Measurements from ENCODE around the gene ELP2. TPM values are rescaled to one million over a fixed set of nuclear protein-coding genes. Genes with fewer than 3 reads are reported as not detected.
"Not testable (repeated sequence)": the region's sequence is repeated elsewhere in the genome, so short reads cannot be mapped to it uniquely, and the experiment has no call there.

The ELP2 gene
- total RNA-seq, 1 experiment from 2014 or later: 47.3 TPM

- no peaks in the 10 kb centered on the region for H4K20me1 ChIP-seq (ENCODE audit: low read length)
- POLR2A ChIA-PET (ENCODE audit: unreplicated experiment): no interaction called here
- CTCF ChIA-PET: no interaction called here
Measured at GRCh38 chr18:36114738-36115137, 15.0 kb upstream of the ELP2 start.

GRCh38 chr18:36116771-36117170 is 12.9 kb upstream of the ELP2 start:
- H3K27ac ChIP-seq (ENCODE audit: low read length); CTCF ChIA-PET; H3K9me2 ChIP-seq (replicated peaks; ENCODE audit: low read length); H2AFZ ChIP-seq (ENCODE audit: low read length); H3K4me2 ChIP-seq (ENCODE audit: low read length); H3K4me3 ChIP-seq (ENCODE audit: low read length); H3K27me3 ChIP-seq (ENCODE audit: low read length); ATAC-seq; H3K9ac ChIP-seq (ENCODE audit: low read length); DNase-seq; H3K36me3 ChIP-seq (ENCODE audit: low read depth, low read length); H3K4me1 ChIP-seq (ENCODE audit: insufficient read depth, low read length); H3K9me3 ChIP-seq (ENCODE audit: low read length); POLR2A ChIA-PET (ENCODE audit: unreplicated experiment); H3F3A ChIP-seq (ENCODE audit: low read length, unreplicated experiment); H4K20me1 ChIP-seq (ENCODE audit: low read length); intact Hi-C loops (cut with micrococcal nuclease); H3K79me2 ChIP-seq (ENCODE audit: low read length); BruUV-seq (replicated peaks): not testable (repeated sequence)

More at GRCh38 chr18:36114738-36115137, 15.0 kb upstream of the ELP2 start:
- Histone ChIP-seq H3K27me3 (ENCODE audit: low read length) (no peaks in the 10 kb centered on the region), H3K4me2 (ENCODE audit: low read length) (no peak overlapping the region), H3F3A (ENCODE audit: low read length, unreplicated experiment) (no peaks in the 10 kb centered on the region), H3K9me2 (replicated peaks; ENCODE audit: low read length) (no peaks in the 10 kb centered on the region), H2AFZ (ENCODE audit: low read length) (no peak overlapping the region), H3K36me3 (ENCODE audit: low read depth, low read length) (no peaks in the 10 kb centered on the region), H3K4me1 (ENCODE audit: insufficient read depth, low read length) (peaks cover under 1% of the 10 kb centered on the region; the same call in 1 of the 2 replicates), H3K79me2 (ENCODE audit: low read length) (no peaks in the 10 kb centered on the region), H3K9ac (ENCODE audit: low read length) (no peak overlapping the region), H3K4me3 (ENCODE audit: low read length) (no peak overlapping the region), H3K9me3 (ENCODE audit: low read length) (no peaks in the 10 kb centered on the region), H3K27ac (ENCODE audit: low read length) (no peak overlapping the region)
- TF ChIP-seq CTCF (conservative IDR thresholded peaks at IDR 0.05; ENCODE audit: low read depth, low read length) (no peak), EZH2phosphoT487 (IDR thresholded peaks at IDR 0.05; ENCODE audit: borderline replicate concordance, low read length) (no peak)
- no TSS peak for BruUV-seq (replicated peaks)
- ATAC-seq: no peak
- intact Hi-C loops (cut with micrococcal nuclease): no loop called here
- no peak for DNase-seq

DNA sequence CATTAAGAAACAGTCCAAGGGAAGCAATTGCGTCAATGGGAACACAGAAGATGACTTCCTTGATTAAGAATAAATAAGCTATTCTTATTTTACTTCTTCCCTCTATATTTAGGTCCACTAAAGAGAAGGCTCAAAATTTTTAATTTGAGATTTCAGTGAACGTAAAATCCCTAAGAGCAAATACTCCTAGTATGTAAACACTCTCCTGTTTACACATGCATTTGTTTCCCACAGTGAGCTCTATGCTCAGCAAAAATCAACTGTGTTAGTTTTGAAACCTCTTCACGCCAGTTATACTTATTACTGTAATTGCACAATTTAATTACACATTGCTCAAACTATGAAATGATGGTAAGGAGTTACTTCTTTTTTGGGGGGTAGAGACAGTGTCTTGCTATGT is 9.4 kb upstream of the ELP2 start:
- BruUV-seq (replicated peaks): no TSS peak
- intact Hi-C loops (cut with micrococcal nuclease): loop anchor here (10.0 kb wide), 1 partner anchor 105 kb away; no protein-coding TSS in a partner anchor
- Histone ChIP-seq H3K9me3 (ENCODE audit: low read length) (no peaks in the 10 kb centered on the region), H3K9ac (ENCODE audit: low read length) (no peak overlapping the region), H3K4me1 (ENCODE audit: insufficient read depth, low read length) (no peaks in the 10 kb centered on the region), H3K4me2 (ENCODE audit: low read length) (no peak overlapping the region), H3K36me3 (ENCODE audit: low read depth, low read length) (no peaks in the 10 kb centered on the region), H3F3A (ENCODE audit: low read length, unreplicated experiment) (no peaks in the 10 kb centered on the region), H3K27ac (ENCODE audit: low read length) (no peak overlapping the region), H3K79me2 (ENCODE audit: low read length) (no peaks in the 10 kb centered on the region), H3K27me3 (ENCODE audit: low read length) (no peaks in the 10 kb centered on the region), H3K9me2 (replicated peaks; ENCODE audit: low read length) (no peaks in the 10 kb centered on the region), H4K20me1 (ENCODE audit: low read length) (no peaks in the 10 kb centered on the region), H3K4me3 (ENCODE audit: low read length) (no peak overlapping the region), H2AFZ (ENCODE audit: low read length) (no peak overlapping the region)
- POLR2A ChIA-PET (ENCODE audit: unreplicated experiment): interaction anchor here (0.7 kb wide), 1 partner anchor 25 kb away, joined by 4 read pairs; no protein-coding TSS in a partner anchor
- DNase-seq (no peak), ATAC-seq (no peak)
- no peak for TF ChIP-seq EZH2phosphoT487 (IDR thresholded peaks at IDR 0.05; ENCODE audit: borderline replicate concordance, low read length)
- CTCF ChIA-PET: no interaction called here

- no peak for DNase-seq
- Histone ChIP-seq H3K27me3 (ENCODE audit: low read length) (no peaks in the 10 kb centered on the region), H4K20me1 (ENCODE audit: low read length) (peaks cover 4% of the 10 kb centered on the region; the same call in 1 of the 2 replicates), H3K4me2 (ENCODE audit: low read length) (no peak overlapping the region), H3K36me3 (ENCODE audit: low read depth, low read length) (no peaks in the 10 kb centered on the region; the same call in 1 of the 2 replicates), H3K4me1 (ENCODE audit: insufficient read depth, low read length) (0 out of 2 replicates have a peak, but pooled peaks cover 3% of the 10 kb centered on the region), H3K4me3 (ENCODE audit: low read length) (no peak overlapping the region), H3K27ac (ENCODE audit: low read length) (no peak overlapping the region), H3K9ac (ENCODE audit: low read length) (no peak overlapping the region), H3K79me2 (ENCODE audit: low read length) (peaks cover 10% of the 10 kb centered on the region), H2AFZ (ENCODE audit: low read length) (no peak overlapping the region), H3F3A (ENCODE audit: low read length, unreplicated experiment) (no peaks in the 10 kb centered on the region), H3K9me2 (replicated peaks; ENCODE audit: low read length) (no peaks in the 10 kb centered on the region), H3K9me3 (ENCODE audit: low read length) (no peaks in the 10 kb centered on the region)
- no TSS peak for BruUV-seq (replicated peaks)
- no peak for ATAC-seq
- intact Hi-C loops (cut with micrococcal nuclease): loop anchor here (10.0 kb wide), 1 partner anchor 110 kb away; no protein-coding TSS in a partner anchor
- TF ChIP-seq EZH2phosphoT487 (IDR thresholded peaks at IDR 0.05; ENCODE audit: borderline replicate concordance, low read length): no peak
- no peak for TF ChIP-seq EZH2 (IDR thresholded peaks at IDR 0.05; ENCODE audit: low read length, unreplicated experiment)
- TF ChIP-seq CTCF (conservative IDR thresholded peaks at IDR 0.05; ENCODE audit: low read depth, low read length): no peak
- POLR2A ChIA-PET (ENCODE audit: unreplicated experiment): no interaction called here
- CTCF ChIA-PET: no interaction called here
Measured at GRCh38 chr18:36124841-36125240, 4.9 kb upstream of the ELP2 start.
